ENCODE data around the gene MPPED1.

DNA sequence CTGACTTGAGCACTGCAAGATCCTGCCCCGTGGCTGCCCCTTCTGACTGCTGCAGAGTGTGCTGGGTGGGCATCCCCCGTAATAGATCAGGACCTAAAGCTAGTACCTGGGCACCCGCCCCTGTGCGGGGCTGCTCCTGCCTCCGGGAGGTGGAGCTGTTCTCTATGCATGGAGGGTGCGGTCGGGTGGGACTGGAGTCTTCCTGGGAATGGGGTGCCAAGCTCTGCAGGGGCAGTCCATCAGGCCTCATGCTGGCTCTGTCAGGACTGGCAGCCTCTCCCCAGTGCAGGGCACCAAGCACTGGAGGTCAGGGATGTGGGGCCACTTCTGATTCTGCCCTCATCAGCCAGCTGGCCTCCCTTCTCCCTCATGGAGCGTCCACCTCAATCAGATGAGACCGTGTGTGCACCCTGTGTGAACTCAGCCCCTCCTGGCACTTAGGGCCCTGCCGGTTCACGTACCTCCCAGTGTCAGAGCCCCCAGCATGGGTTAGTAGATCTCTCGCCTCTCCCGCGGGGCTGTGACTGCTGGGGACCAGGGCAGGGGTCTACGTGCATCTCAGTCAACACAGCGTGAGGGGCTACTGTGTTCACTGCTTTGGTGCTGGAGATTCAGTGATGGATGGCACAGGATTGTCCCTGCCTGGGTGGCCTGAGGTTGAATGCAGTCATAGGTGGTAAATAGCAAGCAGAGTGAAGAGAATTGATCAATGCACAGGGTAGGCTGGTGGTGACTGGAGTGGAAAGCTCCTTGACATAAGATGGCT lies 30.8 kb downstream of the MPPED1 start:
- TF ChIP-seq, protein P1, sequence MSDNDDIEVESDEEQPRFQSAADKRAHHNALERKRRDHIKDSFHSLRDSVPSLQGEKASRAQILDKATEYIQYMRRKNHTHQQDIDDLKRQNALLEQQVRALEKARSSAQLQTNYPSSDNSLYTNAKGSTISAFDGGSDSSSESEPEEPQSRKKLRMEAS (IDR thresholded peaks at IDR 0.05; ENCODE audit: low read depth) = no peak
- TF ChIP-seq, protein P2, sequence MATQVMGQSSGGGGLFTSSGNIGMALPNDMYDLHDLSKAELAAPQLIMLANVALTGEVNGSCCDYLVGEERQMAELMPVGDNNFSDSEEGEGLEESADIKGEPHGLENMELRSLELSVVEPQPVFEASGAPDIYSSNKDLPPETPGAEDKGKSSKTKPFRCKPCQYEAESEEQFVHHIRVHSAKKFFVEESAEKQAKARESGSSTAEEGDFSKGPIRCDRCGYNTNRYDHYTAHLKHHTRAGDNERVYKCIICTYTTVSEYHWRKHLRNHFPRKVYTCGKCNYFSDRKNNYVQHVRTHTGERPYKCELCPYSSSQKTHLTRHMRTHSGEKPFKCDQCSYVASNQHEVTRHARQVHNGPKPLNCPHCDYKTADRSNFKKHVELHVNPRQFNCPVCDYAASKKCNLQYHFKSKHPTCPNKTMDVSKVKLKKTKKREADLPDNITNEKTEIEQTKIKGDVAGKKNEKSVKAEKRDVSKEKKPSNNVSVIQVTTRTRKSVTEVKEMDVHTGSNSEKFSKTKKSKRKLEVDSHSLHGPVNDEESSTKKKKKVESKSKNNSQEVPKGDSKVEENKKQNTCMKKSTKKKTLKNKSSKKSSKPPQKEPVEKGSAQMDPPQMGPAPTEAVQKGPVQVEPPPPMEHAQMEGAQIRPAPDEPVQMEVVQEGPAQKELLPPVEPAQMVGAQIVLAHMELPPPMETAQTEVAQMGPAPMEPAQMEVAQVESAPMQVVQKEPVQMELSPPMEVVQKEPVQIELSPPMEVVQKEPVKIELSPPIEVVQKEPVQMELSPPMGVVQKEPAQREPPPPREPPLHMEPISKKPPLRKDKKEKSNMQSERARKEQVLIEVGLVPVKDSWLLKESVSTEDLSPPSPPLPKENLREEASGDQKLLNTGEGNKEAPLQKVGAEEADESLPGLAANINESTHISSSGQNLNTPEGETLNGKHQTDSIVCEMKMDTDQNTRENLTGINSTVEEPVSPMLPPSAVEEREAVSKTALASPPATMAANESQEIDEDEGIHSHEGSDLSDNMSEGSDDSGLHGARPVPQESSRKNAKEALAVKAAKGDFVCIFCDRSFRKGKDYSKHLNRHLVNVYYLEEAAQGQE (IDR thresholded peaks at IDR 0.05; ENCODE audit: low read depth, low read length) = no peak
- TF ChIP-seq, protein P3, sequence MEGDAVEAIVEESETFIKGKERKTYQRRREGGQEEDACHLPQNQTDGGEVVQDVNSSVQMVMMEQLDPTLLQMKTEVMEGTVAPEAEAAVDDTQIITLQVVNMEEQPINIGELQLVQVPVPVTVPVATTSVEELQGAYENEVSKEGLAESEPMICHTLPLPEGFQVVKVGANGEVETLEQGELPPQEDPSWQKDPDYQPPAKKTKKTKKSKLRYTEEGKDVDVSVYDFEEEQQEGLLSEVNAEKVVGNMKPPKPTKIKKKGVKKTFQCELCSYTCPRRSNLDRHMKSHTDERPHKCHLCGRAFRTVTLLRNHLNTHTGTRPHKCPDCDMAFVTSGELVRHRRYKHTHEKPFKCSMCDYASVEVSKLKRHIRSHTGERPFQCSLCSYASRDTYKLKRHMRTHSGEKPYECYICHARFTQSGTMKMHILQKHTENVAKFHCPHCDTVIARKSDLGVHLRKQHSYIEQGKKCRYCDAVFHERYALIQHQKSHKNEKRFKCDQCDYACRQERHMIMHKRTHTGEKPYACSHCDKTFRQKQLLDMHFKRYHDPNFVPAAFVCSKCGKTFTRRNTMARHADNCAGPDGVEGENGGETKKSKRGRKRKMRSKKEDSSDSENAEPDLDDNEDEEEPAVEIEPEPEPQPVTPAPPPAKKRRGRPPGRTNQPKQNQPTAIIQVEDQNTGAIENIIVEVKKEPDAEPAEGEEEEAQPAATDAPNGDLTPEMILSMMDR (IDR thresholded peaks at IDR 0.05) = no peak
- TF ChIP-seq TEAD4 (IDR thresholded peaks at IDR 0.05; ENCODE audit: borderline replicate concordance, insufficient read depth) (no peak), NFIC (IDR thresholded peaks at IDR 0.05; ENCODE audit: borderline replicate concordance) (no peak), SMC3 (IDR thresholded peaks at IDR 0.05; ENCODE audit: low read depth, low read length) (no peak), YY1 (IDR thresholded peaks at IDR 0.05; ENCODE audit: low read depth) (no peak), EZH2phosphoT487 (IDR thresholded peaks at IDR 0.05; ENCODE audit: borderline replicate concordance, low read depth) (no peak), MXI1 (IDR thresholded peaks at IDR 0.05; ENCODE audit: low read depth, low read length) (no peak)
- TF ChIP-seq, protein P4, sequence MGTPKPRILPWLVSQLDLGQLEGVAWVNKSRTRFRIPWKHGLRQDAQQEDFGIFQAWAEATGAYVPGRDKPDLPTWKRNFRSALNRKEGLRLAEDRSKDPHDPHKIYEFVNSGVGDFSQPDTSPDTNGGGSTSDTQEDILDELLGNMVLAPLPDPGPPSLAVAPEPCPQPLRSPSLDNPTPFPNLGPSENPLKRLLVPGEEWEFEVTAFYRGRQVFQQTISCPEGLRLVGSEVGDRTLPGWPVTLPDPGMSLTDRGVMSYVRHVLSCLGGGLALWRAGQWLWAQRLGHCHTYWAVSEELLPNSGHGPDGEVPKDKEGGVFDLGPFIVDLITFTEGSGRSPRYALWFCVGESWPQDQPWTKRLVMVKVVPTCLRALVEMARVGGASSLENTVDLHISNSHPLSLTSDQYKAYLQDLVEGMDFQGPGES (IDR thresholded peaks at IDR 0.05; ENCODE audit: low read depth, low read length) = no peak
